ENCODE measurements around the gene PPM1H. TPM values are rescaled to one million over a fixed set of nuclear protein-coding genes. Genes with fewer than 3 reads are reported as not detected.

Gene PPM1H
- total and polyA plus RNA-seq, 12 donors, result 0.81 to 5.5 (median 2.6) TPM

GRCh38 chr12:62604871-62605270 lies 330.1 kb downstream of the PPM1H start:
- TF ChIP-seq POLR2A (IDR thresholded peaks at IDR 0.05) (no peak), CTCF (IDR thresholded peaks at IDR 0.05) (no peak)
- Histone ChIP-seq H3K9me3 (replicated peaks in 1 of 3) (peaks cover 0 to 7% (median 0%) of the 10 kb centered on the region in 3 donors), H3K27ac (no peak overlapping the region), H3K27me3 (no peaks in the 10 kb centered on the region), H3K4me1 (replicated peaks in 1 of 2) (peaks cover 6 to 26% of the 10 kb centered on the region in 2 donors), H3K36me3 (replicated peaks in 1 of 2) (no peaks in the 10 kb centered on the region), H3K4me3 (peak overlapping the region in 1 of 4 donors; percentile 73)
- DNase-seq, result no peak
- 32 to 48% (median 43%) methylated on average over 4 of the region's 4 CpGs for WGBS, 4 donors
- intact Hi-C loops (cut with DNase I), result no loop called here

DNA sequence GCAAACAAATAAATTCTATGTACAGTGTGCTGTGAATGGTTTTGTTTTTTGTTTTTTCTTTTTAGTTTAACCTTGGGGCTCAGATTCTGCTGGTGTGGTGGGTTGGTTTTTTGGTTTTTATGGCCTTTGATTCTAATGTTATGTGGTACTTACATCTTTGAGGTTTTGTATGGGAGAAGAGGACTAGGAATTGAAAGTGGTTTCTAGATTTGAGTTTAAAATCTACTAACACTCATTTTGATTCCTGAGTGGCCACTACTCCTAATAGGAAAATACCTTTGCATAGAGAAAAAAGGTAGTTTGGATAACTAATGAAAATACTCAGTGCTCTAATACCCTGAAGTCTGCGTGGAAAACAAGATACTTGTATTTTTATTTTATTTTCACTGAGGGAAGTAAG lies 330.6 kb downstream of the PPM1H start:
- WGBS, 4 donors, result 45 to 64% (median 58%) methylated on average over 1 of the region's 1 CpG
- Histone ChIP-seq H3K4me1 (replicated peaks in 1 of 2) (peaks cover 6 to 26% of the 10 kb centered on the region in 2 donors), H3K4me3 (peak overlapping the region in 1 of 4 donors; percentile 73), H3K27ac (peak overlapping the region in 2 of 5 donors; percentile 99 to 100), H3K27me3 (no peaks in the 10 kb centered on the region), H3K36me3 (replicated peaks in 1 of 2) (no peaks in the 10 kb centered on the region), H3K9me3 (replicated peaks in 1 of 3) (peaks cover 0 to 2% (median 0%) of the 10 kb centered on the region in 3 donors)
- TF ChIP-seq POLR2A (IDR thresholded peaks at IDR 0.05) (no peak), CTCF (IDR thresholded peaks at IDR 0.05) (no peak)
- DNase-seq, result no peak
- intact Hi-C loops (cut with DNase I), result no loop called here

- Histone ChIP-seq H3K27ac (peak overlapping the region; percentile 91 to 100 (median 97)), H3K4me3 (peak overlapping the region in 3 of 4 donors; percentile 59 to 80 (median 73)), H3K36me3 (replicated peaks in 1 of 2) (no peaks in the 10 kb centered on the region), H3K27me3 (no peaks in the 10 kb centered on the region), H3K9me3 (replicated peaks in 1 of 3) (no peaks in the 10 kb centered on the region), H3K4me1 (replicated peaks in 1 of 2) (peaks cover 6 to 26% of the 10 kb centered on the region in 2 donors)
- intact Hi-C loops (cut with DNase I), result no loop called here
- WGBS, 4 donors, result 0 to 2% (median 1%) methylated on average over 12 to 14 of the region's 14 CpGs
- DNase-seq, result no peak
- TF ChIP-seq POLR2A (IDR thresholded peaks at IDR 0.05) (no peak), CTCF (IDR thresholded peaks at IDR 0.05) (no peak)
Measured at GRCh38 chr12:62603811-62604098, 331.2 kb downstream of the PPM1H start.

DNA sequence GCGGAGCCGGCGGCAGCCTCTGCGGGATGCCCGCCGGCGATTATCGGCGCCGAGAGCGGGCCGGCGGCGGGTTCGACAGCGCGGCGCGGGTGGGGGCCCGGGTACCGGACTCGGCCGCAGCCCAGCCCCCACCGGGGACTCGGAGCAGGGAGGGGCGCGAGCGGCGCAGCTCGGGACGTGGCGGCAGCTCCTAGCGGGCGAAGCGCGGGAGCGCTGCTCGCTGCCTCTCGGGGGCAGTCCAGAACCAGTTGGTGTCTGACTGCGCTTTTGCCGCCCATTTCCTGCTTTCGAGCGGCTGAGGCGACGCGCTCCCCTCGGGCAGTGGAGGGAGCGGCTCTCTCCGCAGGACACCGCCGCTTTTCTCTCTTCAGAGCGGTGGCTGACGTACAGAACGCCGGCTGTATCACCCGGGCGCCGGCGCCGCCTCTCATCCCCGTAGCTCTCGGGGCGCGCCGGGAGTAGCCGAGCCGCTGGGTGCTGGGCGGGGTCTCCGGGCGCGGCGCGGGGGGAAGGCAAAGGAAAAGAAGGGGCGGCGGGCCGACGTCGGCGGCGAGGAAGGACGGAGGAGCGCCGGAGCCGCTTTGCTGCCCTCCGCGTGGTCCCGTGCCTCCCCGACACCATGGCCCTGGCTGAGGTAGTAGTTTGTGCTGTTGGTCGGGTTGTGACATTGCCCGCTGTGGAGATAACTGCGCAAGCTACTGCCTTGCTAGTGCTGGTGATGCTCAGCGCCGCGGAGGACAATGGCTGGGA lies 331.7 kb downstream of the PPM1H start:
- peak; percentile 84 to 89 (median 87) for DNase-seq
- Histone ChIP-seq H3K27ac (peak overlapping the region; percentile 91 to 100 (median 97)), H3K36me3 (replicated peaks in 1 of 2) (no peaks in the 10 kb centered on the region), H3K4me1 (replicated peaks in 1 of 2) (peaks cover 6 to 26% of the 10 kb centered on the region in 2 donors), H3K4me3 (peak overlapping the region; percentile 56 to 80 (median 66)), H3K27me3 (no peaks in the 10 kb centered on the region), H3K9me3 (replicated peaks in 1 of 3) (no peaks in the 10 kb centered on the region)
- TF ChIP-seq CTCF (IDR thresholded peaks at IDR 0.05), result peak in 5 of 6 experiments; percentile 36 to 74 (median 60)
- TF ChIP-seq POLR2A (IDR thresholded peaks at IDR 0.05), result peak; percentile 73 to 79
- intact Hi-C loops (cut with DNase I), result no loop called here
- WGBS, 4 donors, result 0% methylated on average over 15 to 94 of the region's 94 CpGs

Data from adrenal gland (tissue), 12 donors.